Measurements from ENCODE around the gene DPPA2.

DPPA2 gene

DNA sequence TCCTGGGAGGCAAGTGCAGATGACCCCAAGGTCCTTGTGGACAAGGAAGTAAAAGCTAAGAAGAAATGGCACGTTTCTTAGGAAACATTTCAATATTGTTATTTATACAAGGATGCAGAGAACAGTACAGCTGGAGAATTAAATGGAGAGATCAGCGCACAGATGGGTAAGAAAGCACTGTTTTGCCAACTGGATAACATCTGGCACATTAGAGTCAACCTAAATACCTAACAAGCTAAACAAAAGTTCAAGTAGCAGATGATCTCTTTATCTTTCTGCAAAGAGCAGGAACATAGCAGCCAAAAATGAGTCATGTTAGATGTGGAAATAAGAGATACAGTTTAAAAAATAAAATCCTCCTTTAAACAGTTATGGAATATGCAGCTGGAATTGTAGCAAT, 36.7 kb upstream of the DPPA2 start:
- DNase-seq (ENCODE audit: low read depth), result no peak
- no peak overlapping the region for H3K4me3 ChIP-seq (ENCODE audit: control insufficient read depth, low read depth, low read length)
- TF ChIP-seq, protein P1, sequence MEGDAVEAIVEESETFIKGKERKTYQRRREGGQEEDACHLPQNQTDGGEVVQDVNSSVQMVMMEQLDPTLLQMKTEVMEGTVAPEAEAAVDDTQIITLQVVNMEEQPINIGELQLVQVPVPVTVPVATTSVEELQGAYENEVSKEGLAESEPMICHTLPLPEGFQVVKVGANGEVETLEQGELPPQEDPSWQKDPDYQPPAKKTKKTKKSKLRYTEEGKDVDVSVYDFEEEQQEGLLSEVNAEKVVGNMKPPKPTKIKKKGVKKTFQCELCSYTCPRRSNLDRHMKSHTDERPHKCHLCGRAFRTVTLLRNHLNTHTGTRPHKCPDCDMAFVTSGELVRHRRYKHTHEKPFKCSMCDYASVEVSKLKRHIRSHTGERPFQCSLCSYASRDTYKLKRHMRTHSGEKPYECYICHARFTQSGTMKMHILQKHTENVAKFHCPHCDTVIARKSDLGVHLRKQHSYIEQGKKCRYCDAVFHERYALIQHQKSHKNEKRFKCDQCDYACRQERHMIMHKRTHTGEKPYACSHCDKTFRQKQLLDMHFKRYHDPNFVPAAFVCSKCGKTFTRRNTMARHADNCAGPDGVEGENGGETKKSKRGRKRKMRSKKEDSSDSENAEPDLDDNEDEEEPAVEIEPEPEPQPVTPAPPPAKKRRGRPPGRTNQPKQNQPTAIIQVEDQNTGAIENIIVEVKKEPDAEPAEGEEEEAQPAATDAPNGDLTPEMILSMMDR (IDR thresholded peaks at IDR 0.05; ENCODE audit: control insufficient read depth, insufficient read depth, low read depth, low read length, missing control alignments), result no peak

DNA sequence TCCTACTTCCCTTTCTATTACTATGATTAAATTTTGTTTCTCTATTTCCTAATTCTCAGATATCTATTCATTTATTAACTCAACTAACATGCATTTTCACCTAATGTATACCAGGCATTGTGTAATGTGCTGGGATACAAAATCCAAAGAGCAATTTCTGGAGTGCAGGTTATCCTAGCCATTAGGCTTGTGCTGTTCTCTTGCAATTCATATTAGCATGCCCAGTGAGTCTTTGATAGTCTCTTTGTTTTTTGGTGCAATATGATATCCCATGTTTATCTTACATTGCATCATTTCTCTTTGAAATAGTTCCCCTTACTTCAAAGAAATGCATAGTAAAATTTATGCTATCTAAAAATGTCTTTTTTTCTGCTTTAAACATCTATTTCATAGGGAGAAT, 34.9 kb upstream of the DPPA2 start:
- no peak overlapping the region for H3K4me3 ChIP-seq (ENCODE audit: control insufficient read depth, low read depth, low read length)
- TF ChIP-seq, protein P1 (IDR thresholded peaks at IDR 0.05; ENCODE audit: control insufficient read depth, insufficient read depth, low read depth, low read length, missing control alignments), result no peak
- DNase-seq (ENCODE audit: low read depth), result no peak

DNA sequence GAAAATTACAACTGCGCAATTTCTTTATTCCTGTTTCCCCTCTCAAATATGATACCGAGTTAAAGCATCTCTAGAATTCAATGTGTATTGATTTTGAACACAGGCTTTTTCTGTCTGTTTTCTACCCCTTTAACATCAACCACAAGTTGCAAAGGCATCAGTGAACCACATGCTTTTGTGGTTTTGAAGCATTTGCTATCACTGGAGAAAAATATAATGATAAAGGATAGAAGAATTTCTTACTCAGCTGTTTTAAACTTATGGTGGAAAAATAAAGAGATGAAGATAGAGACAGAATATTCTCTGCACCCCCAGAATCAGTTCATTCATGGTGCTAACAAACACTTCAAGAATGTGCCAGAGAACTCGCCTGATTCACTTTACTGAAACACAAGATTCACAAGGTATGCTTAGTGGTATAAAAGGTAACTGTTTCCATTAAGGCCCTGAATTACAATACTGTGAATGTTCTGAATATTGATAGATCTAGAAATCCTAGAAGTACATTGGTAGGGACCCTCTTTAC, 30.5 kb upstream of the DPPA2 start:
- no peak overlapping the region for H3K4me3 ChIP-seq (ENCODE audit: control insufficient read depth, low read depth, low read length)
- no peak for DNase-seq (ENCODE audit: low read depth)
- TF ChIP-seq, protein P1 (IDR thresholded peaks at IDR 0.05; ENCODE audit: control insufficient read depth, insufficient read depth, low read depth, low read length, missing control alignments), result no peak

DNA sequence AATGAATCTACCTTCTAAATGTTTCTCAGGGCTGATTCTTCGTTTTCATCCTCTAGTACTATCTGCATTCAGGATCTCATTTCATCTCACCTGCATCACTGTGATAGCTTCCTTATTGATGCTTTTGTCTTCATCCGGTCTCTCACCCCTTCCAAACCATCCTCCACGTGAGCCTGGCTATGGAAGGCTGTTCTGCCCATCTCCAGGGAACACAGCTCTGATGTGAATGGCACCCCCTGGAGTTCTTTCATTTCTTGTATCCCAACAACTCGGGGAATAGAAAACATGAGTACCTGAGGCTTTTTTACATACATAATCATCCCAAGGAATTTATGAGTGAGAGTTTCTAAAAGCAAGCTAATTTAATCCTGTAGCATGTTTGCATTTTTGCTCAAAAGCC, 29.8 kb upstream of the DPPA2 start:
- DNase-seq (ENCODE audit: low read depth), result no peak
- no peak overlapping the region for H3K4me3 ChIP-seq (ENCODE audit: control insufficient read depth, low read depth, low read length)
- TF ChIP-seq, protein P1 (IDR thresholded peaks at IDR 0.05; ENCODE audit: control insufficient read depth, insufficient read depth, low read depth, low read length, missing control alignments), result no peak

DNA sequence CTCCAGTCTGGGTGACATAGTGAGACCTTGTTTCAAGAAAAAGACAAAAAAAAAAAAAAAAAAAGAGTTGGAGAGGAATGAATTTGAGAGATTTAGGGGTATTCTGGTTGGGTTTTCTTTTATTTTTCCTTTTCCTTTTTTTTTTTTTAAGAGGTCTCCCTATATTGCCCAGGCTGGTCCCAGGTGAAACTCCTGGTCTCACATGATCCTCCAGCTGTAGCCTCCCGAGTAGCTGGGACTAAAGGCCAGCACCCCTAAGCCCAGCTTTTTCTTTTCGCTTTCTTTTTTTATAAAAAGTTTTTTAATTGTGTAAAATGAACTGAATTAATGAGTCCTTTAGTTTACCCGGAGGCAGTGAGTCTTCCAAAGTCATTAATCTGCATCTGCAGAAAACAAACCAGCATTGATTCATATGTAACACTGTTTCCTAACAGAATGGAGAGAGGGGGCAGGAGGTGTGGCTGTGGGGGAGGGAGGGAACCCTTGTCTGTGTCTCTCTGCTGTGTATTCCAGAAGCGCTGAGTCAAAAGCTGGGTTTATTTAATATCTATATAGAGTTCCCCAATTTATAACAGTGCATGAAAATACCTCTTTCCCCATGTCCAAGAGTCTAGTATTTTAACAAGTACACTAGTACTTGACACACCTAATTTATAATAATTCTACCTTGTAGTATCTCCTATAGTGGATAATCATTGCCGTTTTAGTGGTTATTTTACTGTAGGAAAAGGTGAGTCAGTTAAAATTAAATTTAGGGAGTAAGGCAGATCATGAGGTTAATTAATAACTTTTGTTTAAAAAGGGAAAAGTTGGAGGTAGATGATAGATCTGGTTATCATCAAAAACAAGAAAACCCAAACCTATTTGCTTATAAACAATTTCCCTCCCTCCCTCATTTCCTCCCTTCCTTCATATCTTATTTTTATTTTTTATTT, 23.7 kb upstream of the DPPA2 start:
- no peak overlapping the region for H3K4me3 ChIP-seq (ENCODE audit: control insufficient read depth, low read depth, low read length)
- no peak for DNase-seq (ENCODE audit: low read depth)
- TF ChIP-seq, protein P1 (IDR thresholded peaks at IDR 0.05; ENCODE audit: control insufficient read depth, insufficient read depth, low read depth, low read length, missing control alignments), result no peak

DNA sequence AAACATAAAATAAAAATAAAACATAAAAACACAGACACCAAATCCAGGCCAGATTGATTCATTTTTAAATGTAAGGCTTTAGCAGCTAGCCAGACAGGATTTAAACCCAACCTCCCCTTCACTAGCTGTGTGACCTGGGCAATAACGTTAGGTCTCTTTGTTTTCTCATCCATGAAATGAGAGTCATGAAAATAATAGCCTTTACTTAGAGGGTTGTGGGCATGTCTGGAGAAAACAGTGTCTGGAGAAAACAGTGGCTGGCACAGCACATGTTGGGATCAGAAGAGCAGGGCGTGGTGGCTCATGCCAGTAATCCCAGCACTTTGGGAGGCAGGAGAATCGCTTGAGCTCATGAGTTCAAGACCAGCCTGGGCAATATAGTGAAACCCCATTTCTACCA, 22.9 kb upstream of the DPPA2 start:
- DNase-seq (ENCODE audit: low read depth), result no peak
- H3K4me3 ChIP-seq (ENCODE audit: control insufficient read depth, low read depth, low read length), result no peak overlapping the region
- TF ChIP-seq, protein P1 (IDR thresholded peaks at IDR 0.05; ENCODE audit: control insufficient read depth, insufficient read depth, low read depth, low read length, missing control alignments), result no peak
